Suprapubic skin (tissue), 4 donors: ENCODE results near the gene FAM3A. TPM values are rescaled to one million over a fixed set of nuclear protein-coding genes. Genes with fewer than 3 reads are reported as not detected.
A peak's percentile ranks its signal among the peaks of the same experiment; 100 is the strongest.

Experiments used
- DNase-seq, 2 donors: peaks; one replicate each; pipeline ENCODE4 v3.0.0-alpha.2; 2019; ENCODE audit warnings: low spot score in 2 of 2
- H3K27ac ChIP-seq: fragments of 200-600 bp; sonication (generic); one replicate; pipeline ENCODE4 v1.5.1; 2019
- H3K27me3 ChIP-seq: fragments of 200-600 bp; sonication (generic); one replicate; pipeline ENCODE4 v1.5.1; 2019
- H3K36me3 ChIP-seq: fragments of 200-600 bp; sonication (generic); one replicate; pipeline ENCODE4 v1.5.1; 2019
- H3K4me1 ChIP-seq: fragments of 200-600 bp; sonication (generic); one replicate; pipeline ENCODE4 v1.5.1; 2019
- H3K4me3 ChIP-seq: fragments of 200-600 bp; sonication (generic); one replicate; pipeline ENCODE4 v1.5.1; 2019; ENCODE audit warnings: mild to moderate bottlenecking
- H3K9me3 ChIP-seq: fragments of 200-600 bp; sonication (generic); one replicate; pipeline ENCODE4 v1.5.1; 2019
- CTCF ChIP-seq, 2 donors: fragments of 200-600 bp in 1 of 2; fragments of 450-650 bp in 1 of 2; sonication (generic) in 1 of 2; IDR thresholded peaks; one replicate each; pipeline ENCODE4 v1.5.1; 2016 to 2019; ENCODE audit warnings: antibody characterized with exemption in 2 of 2, mild to moderate bottlenecking in 1 of 2, moderate library complexity in 1 of 2
- EP300 ChIP-seq: sonication (generic); formaldehyde crosslinking; IDR thresholded peaks from one replicate; pipeline ENCODE4 v1.6.1; 2017; ENCODE audit warnings: antibody characterized with exemption
- POLR2A ChIP-seq, 2 donors: fragments of 450-650 bp; IDR thresholded peaks; one replicate each; pipeline ENCODE4 v1.6.1; 2017; ENCODE audit warnings: antibody characterized with exemption in 2 of 2, mild to moderate bottlenecking in 2 of 2, moderate library complexity in 2 of 2
- POLR2AphosphoS5 ChIP-seq, 3 donors: sonication (generic); formaldehyde crosslinking; IDR thresholded peaks; one replicate each; pipeline ENCODE4 v1.6.1; 2017; ENCODE audit warnings: antibody characterized with exemption in 3 of 3
- WGBS: methylation state at CpG from one replicate; pipeline ENCODE4 v1.1.5; 2018; 5-methylcytosine and 5-hydroxymethylcytosine counted together
- total RNA-seq, 4 donors: library from RNA; depleted of rRNA; stranded (reverse); fragments of >200 nt; gene quantifications; one replicate each; pipeline ENCODE4 v1.1.0, GENCODE V29; 2016

FAM3A gene
- total RNA-seq, 4 donors from 2014 or later, result 33.5 to 40.6 (median 36.6) TPM

GRCh38 chrX:154517101-154517781 lies 1.2 kb upstream of the FAM3A start:
- no peaks in the 10 kb centered on the region for H3K9me3 ChIP-seq
- peak overlapping the region; percentile 92 for H3K27ac ChIP-seq
- peaks cover 16% of the 10 kb centered on the region for H3K4me1 ChIP-seq
- peak in 1 of 2 donors; percentile 69 for DNase-seq
- WGBS, result 60% methylated on average over 23 of the region's 25 CpGs
- no peak for TF ChIP-seq CTCF (IDR thresholded peaks at IDR 0.05)
- TF ChIP-seq POLR2AphosphoS5 (IDR thresholded peaks at IDR 0.05), result no peak
- TF ChIP-seq EP300, result no peak
- TF ChIP-seq POLR2A (IDR thresholded peaks at IDR 0.05), result no peak
- no peaks in the 10 kb centered on the region for H3K27me3 ChIP-seq
- peak overlapping the region; percentile 66 for H3K4me3 ChIP-seq
- H3K36me3 ChIP-seq, result no peaks in the 10 kb centered on the region

- Histone ChIP-seq H3K4me1 (peaks cover 16% of the 10 kb centered on the region), H3K27me3 (no peaks in the 10 kb centered on the region), H3K9me3 (no peaks in the 10 kb centered on the region), H3K36me3 (no peaks in the 10 kb centered on the region), H3K27ac (peak overlapping the region; percentile 92), H3K4me3 (peak overlapping the region; percentile 66)
- peak in 1 of 2 donors; percentile 70 for DNase-seq
- 43% methylated on average over 19 of the region's 19 CpGs for WGBS
- TF ChIP-seq CTCF (IDR thresholded peaks at IDR 0.05), result no peak
- peak in 1 of 3 donors; percentile 23 for TF ChIP-seq POLR2AphosphoS5 (IDR thresholded peaks at IDR 0.05)
Observed at GRCh38 chrX:154516656-154517100, 646 bp upstream of the FAM3A start.

- 48% methylated on average over 15 of the region's 34 CpGs for WGBS
Observed at GRCh38 chrX:154515090-154515965, 704 bp downstream of the FAM3A start.

GRCh38 chrX:154513716-154514115 lies 2.3 kb downstream of the FAM3A start:
- TF ChIP-seq POLR2A (IDR thresholded peaks at IDR 0.05), result no peak
- TF ChIP-seq POLR2AphosphoS5 (IDR thresholded peaks at IDR 0.05), result no peak
- no peak for TF ChIP-seq CTCF (IDR thresholded peaks at IDR 0.05)
- no peak for TF ChIP-seq EP300
- WGBS, result 82% methylated on average over 2 of the region's 2 CpGs
- Histone ChIP-seq H3K9me3 (no peaks in the 10 kb centered on the region), H3K36me3 (peaks cover 5% of the 10 kb centered on the region), H3K27me3 (no peaks in the 10 kb centered on the region), H3K4me3 (no peak overlapping the region), H3K4me1 (peaks cover 16% of the 10 kb centered on the region), H3K27ac (no peak overlapping the region)
- DNase-seq, result no peak

More at GRCh38 chrX:154515090-154515965, 704 bp downstream of the FAM3A start:
- Histone ChIP-seq H3K4me3 (peak overlapping the region; percentile 66), H3K4me1 (peaks cover 16% of the 10 kb centered on the region), H3K27me3 (no peaks in the 10 kb centered on the region), H3K9me3 (no peaks in the 10 kb centered on the region), H3K36me3 (peaks cover 5% of the 10 kb centered on the region), H3K27ac (peak overlapping the region; percentile 92)
- no peak for TF ChIP-seq POLR2AphosphoS5 (IDR thresholded peaks at IDR 0.05)
- no peak for TF ChIP-seq EP300
- TF ChIP-seq POLR2A (IDR thresholded peaks at IDR 0.05), result no peak
- TF ChIP-seq CTCF (IDR thresholded peaks at IDR 0.05), result no peak
- DNase-seq, result no peak
